ENCODE data around the gene CCL28. TPM values are rescaled to one million over a fixed set of nuclear protein-coding genes. Genes with fewer than 3 reads are reported as not detected.

CCL28 gene
- total and polyA plus RNA-seq, 2 of the 13 experiments (the other 11 are each of a cell fraction or from before 2014, with no cell fraction given): 0.03 TPM; not detected in 1

GRCh38 chr5:43432486-43433375, 20.5 kb upstream of the CCL28 start (continued):
- TF ChIP-seq KDM5A (IDR thresholded peaks at IDR 0.05; ENCODE audit: borderline replicate concordance, low read length) (no peak; the same call in 1 of the 2 replicates), THAP8 (CRISPR knock-in tag; IDR thresholded peaks at IDR 0.05; ENCODE audit: borderline replicate concordance) (no peak), ZNF691 (CRISPR knock-in tag; IDR thresholded peaks at IDR 0.05; ENCODE audit: borderline replicate concordance, low read depth) (no peak), TFAP4 (IDR thresholded peaks at IDR 0.05; ENCODE audit: borderline replicate concordance, low read depth) (peak; percentile 92), POLR2AphosphoS5 (IDR thresholded peaks at IDR 0.05; ENCODE audit: low read depth, low read length) (no peak), NFE2L2 (IDR thresholded peaks at IDR 0.05; ENCODE audit: low read length) (no peak), XBP1 (CRISPR knock-in tag; IDR thresholded peaks at IDR 0.05) (no peak), POGZ (CRISPR knock-in tag; IDR thresholded peaks at IDR 0.05) (peak; percentile 87), ZKSCAN1 (IDR thresholded peaks at IDR 0.05; ENCODE audit: low read length) (no peak), TOE1 (CRISPR knock-in tag; IDR thresholded peaks at IDR 0.05) (no peak), DMTF1 (CRISPR knock-in tag; IDR thresholded peaks at IDR 0.05) (no peak), NR2F1 (CRISPR knock-in tag; IDR thresholded peaks at IDR 0.05) (peak in 1 of 2 experiments; percentile 34; a peak in 1 of 4 replicates), SIN3A (IDR thresholded peaks at IDR 0.05; ENCODE audit: borderline replicate concordance, low read depth, low read length) (no peak), CCAR2 (optimal IDR thresholded peaks at IDR 0.05; ENCODE audit: low read depth, low read length) (no peak), IRF1 (CRISPR knock-in tag; IDR thresholded peaks at IDR 0.05; ENCODE audit: low read depth) (no peak), DR1 (CRISPR knock-in tag; IDR thresholded peaks at IDR 0.05) (no peak), ZNF224 (CRISPR knock-in tag; IDR thresholded peaks at IDR 0.05) (no peak), RBAK (CRISPR knock-in tag; IDR thresholded peaks at IDR 0.05) (no peak), ZSCAN12 (CRISPR knock-in tag; IDR thresholded peaks at IDR 0.05) (no peak), ZBTB8A (CRISPR knock-in tag; IDR thresholded peaks at IDR 0.05; ENCODE audit: borderline replicate concordance, low read depth) (no peak), NFIC (IDR thresholded peaks at IDR 0.05; ENCODE audit: low read length) (peak; percentile 92)

Measured in HepG2 (cell line).